ENCODE results near the gene PAPPA. TPM values are rescaled to one million over a fixed set of nuclear protein-coding genes. Genes with fewer than 3 reads are reported as not detected.
A peak's percentile ranks its signal among the peaks of the same experiment; 100 is the strongest.

PAPPA gene
- total RNA-seq, 1 experiment from 2014 or later: 0.22 TPM

DNA sequence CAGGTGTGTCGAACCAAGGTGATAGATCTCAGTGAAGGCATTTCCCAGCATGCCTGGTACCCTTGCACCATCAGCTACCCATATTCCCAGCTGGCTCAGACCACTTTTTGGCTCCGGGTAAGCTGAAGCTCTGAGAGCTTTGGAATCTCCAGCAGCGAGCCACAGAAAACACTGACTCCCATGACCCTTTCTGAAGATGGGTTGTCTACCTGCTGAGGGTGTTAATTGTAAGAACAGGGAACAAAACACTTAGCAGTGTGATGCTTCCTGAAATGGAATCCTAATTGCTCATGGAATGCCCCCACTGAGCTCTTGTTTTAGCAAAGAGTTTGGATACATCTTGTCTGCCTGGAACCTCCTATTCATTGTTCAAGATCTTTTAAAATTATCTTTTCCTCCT lies 177.7 kb downstream of the PAPPA start:
- peaks cover 73% of the 10 kb centered on the region for H3K27me3 Mint-ChIP-seq (ENCODE audit: low read depth)
- DNase-seq (ENCODE audit: low spot score) (no peak), ATAC-seq (peak; percentile 36)
- peaks cover 19% of the 10 kb centered on the region for H3K4me1 Mint-ChIP-seq
- no peaks in the 10 kb centered on the region for H3K9me3 Mint-ChIP-seq
- no peaks in the 10 kb centered on the region for H3K36me3 Mint-ChIP-seq
- ChIA-PET POLR2A (no interaction called here), CTCF (interaction anchor here (0.8 to 1.4 kb wide), 2 partner anchors 46 to 738 kb away, joined by 4 read pairs; no protein-coding TSS in a partner anchor)
- no peak overlapping the region for H3K27ac Mint-ChIP-seq
- no peak overlapping the region for H3K4me3 Mint-ChIP-seq
- no peak for TF ChIP-seq MXD4 (CRISPR knock-in tag; IDR thresholded peaks at IDR 0.05; ENCODE audit: borderline replicate concordance)
- TF ChIP-seq NR1H2 (CRISPR knock-in tag; IDR thresholded peaks at IDR 0.05): no peak
- TF ChIP-seq, protein P1, sequence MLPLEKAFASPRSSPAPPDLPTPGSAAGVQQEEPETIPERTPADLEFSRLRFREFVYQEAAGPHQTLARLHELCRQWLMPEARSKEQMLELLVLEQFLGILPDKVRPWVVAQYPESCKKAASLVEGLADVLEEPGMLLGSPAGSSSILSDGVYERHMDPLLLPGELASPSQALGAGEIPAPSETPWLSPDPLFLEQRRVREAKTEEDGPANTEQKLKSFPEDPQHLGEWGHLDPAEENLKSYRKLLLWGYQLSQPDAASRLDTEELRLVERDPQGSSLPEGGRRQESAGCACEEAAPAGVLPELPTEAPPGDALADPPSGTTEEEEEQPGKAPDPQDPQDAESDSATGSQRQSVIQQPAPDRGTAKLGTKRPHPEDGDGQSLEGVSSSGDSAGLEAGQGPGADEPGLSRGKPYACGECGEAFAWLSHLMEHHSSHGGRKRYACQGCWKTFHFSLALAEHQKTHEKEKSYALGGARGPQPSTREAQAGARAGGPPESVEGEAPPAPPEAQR (CRISPR knock-in tag; IDR thresholded peaks at IDR 0.05): no peak
- no peak for TF ChIP-seq ZBTB21 (CRISPR knock-in tag; IDR thresholded peaks at IDR 0.05; ENCODE audit: borderline replicate concordance)
- no peak for TF ChIP-seq NFE2L1 (CRISPR knock-in tag; IDR thresholded peaks at IDR 0.05)

GRCh38 chr9:116332090-116332489 lies 178.5 kb downstream of the PAPPA start:
- no peak overlapping the region for H3K4me3 Mint-ChIP-seq
- H3K9me3 Mint-ChIP-seq: no peaks in the 10 kb centered on the region
- ChIA-PET POLR2A (no interaction called here), CTCF (interaction anchor here (0.8 to 1.4 kb wide), 2 partner anchors 47 to 739 kb away, joined by 4 read pairs; no protein-coding TSS in a partner anchor)
- peaks cover 77% of the 10 kb centered on the region for H3K27me3 Mint-ChIP-seq (ENCODE audit: low read depth)
- H3K27ac Mint-ChIP-seq: no peak overlapping the region
- H3K4me1 Mint-ChIP-seq: peaks cover 26% of the 10 kb centered on the region
- DNase-seq (ENCODE audit: low spot score): no peak
- TF ChIP-seq, protein P2, sequence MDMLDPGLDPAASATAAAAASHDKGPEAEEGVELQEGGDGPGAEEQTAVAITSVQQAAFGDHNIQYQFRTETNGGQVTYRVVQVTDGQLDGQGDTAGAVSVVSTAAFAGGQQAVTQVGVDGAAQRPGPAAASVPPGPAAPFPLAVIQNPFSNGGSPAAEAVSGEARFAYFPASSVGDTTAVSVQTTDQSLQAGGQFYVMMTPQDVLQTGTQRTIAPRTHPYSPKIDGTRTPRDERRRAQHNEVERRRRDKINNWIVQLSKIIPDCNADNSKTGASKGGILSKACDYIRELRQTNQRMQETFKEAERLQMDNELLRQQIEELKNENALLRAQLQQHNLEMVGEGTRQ (CRISPR knock-in tag; IDR thresholded peaks at IDR 0.05): peak; percentile 12; the same call in 1 of the 2 replicates
- TF ChIP-seq PRRX2 (CRISPR knock-in tag; IDR thresholded peaks at IDR 0.05): no peak
- no peaks in the 10 kb centered on the region for H3K36me3 Mint-ChIP-seq
- ATAC-seq: no peak

DNA sequence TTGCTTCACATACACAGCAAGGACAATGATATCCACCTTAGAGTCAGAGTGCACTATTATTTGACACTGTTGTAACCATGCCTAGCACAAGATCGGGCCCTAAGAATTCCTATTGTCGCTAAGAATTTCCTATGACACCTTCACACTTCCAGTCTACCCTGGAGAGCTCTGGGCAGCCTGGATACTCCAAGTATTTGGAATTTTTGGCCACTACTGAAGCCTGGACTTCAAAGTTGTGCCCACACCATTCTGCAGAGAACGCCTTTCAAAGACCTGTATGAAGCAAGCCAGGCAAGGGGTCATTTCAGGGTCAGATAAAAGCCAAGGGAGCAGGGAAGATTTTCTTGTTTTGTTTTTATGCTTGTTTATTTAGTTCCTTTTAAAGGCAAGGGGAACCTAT lies 179.7 kb downstream of the PAPPA start:
- TF ChIP-seq SOX15 (CRISPR knock-in tag; IDR thresholded peaks at IDR 0.05) (no peak), ETV6 (CRISPR knock-in tag; IDR thresholded peaks at IDR 0.05) (no peak)
- POLR2A ChIA-PET: no interaction called here
- H3K4me1 Mint-ChIP-seq: peaks cover 38% of the 10 kb centered on the region
- peaks cover 83% of the 10 kb centered on the region for H3K27me3 Mint-ChIP-seq (ENCODE audit: low read depth)
- DNase-seq (ENCODE audit: low spot score) (no peak), ATAC-seq (no peak)
- CTCF ChIA-PET: no interaction called here
- no peaks in the 10 kb centered on the region for H3K36me3 Mint-ChIP-seq
- no peaks in the 10 kb centered on the region for H3K9me3 Mint-ChIP-seq
- no peak overlapping the region for H3K27ac Mint-ChIP-seq
- H3K4me3 Mint-ChIP-seq: no peak overlapping the region

GRCh38 chr9:116334546-116335150 lies 181.1 kb downstream of the PAPPA start:
- Mint-ChIP-seq H3K36me3 (no peaks in the 10 kb centered on the region), H3K27me3 (ENCODE audit: low read depth) (peaks cover 95% of the 10 kb centered on the region), H3K27ac (no peak overlapping the region), H3K4me1 (peaks cover 46% of the 10 kb centered on the region), H3K4me3 (no peak overlapping the region), H3K9me3 (no peaks in the 10 kb centered on the region)
- DNase-seq (ENCODE audit: low spot score): no peak
- ChIA-PET POLR2A (no interaction called here), CTCF (interaction anchor here (0.5 to 0.6 kb wide), 3 partner anchors 21 to 783 kb away, joined by 3 to 4 read pairs (median 3); no protein-coding TSS in a partner anchor)
- ATAC-seq: no peak
- TF ChIP-seq GABPB1 (CRISPR knock-in tag; IDR thresholded peaks at IDR 0.05): no peak
- TF ChIP-seq, protein P3, sequence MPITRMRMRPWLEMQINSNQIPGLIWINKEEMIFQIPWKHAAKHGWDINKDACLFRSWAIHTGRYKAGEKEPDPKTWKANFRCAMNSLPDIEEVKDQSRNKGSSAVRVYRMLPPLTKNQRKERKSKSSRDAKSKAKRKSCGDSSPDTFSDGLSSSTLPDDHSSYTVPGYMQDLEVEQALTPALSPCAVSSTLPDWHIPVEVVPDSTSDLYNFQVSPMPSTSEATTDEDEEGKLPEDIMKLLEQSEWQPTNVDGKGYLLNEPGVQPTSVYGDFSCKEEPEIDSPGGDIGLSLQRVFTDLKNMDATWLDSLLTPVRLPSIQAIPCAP (CRISPR knock-in tag; IDR thresholded peaks at IDR 0.05): no peak
- no peak for TF ChIP-seq MXD4 (CRISPR knock-in tag; IDR thresholded peaks at IDR 0.05; ENCODE audit: borderline replicate concordance)
- TF ChIP-seq, protein P4, sequence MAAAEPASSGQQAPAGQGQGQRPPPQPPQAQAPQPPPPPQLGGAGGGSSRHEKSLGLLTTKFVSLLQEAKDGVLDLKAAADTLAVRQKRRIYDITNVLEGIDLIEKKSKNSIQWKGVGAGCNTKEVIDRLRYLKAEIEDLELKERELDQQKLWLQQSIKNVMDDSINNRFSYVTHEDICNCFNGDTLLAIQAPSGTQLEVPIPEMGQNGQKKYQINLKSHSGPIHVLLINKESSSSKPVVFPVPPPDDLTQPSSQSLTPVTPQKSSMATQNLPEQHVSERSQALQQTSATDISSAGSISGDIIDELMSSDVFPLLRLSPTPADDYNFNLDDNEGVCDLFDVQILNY (CRISPR knock-in tag; IDR thresholded peaks at IDR 0.05): no peak
- no peak for TF ChIP-seq NR2C2 (CRISPR knock-in tag; IDR thresholded peaks at IDR 0.05)
- TF ChIP-seq ETV6 (CRISPR knock-in tag; IDR thresholded peaks at IDR 0.05): no peak
- no peak for TF ChIP-seq CDX4 (CRISPR knock-in tag; IDR thresholded peaks at IDR 0.05; ENCODE audit: borderline replicate concordance)
- TF ChIP-seq SOX15 (CRISPR knock-in tag; IDR thresholded peaks at IDR 0.05): no peak
- no peak for TF ChIP-seq ZNF138 (CRISPR knock-in tag; conservative IDR thresholded peaks at IDR 0.05)
- TF ChIP-seq, protein P2 (CRISPR knock-in tag; IDR thresholded peaks at IDR 0.05): no peak
- no peak for TF ChIP-seq CREB1 (CRISPR knock-in tag; IDR thresholded peaks at IDR 0.05)
- no peak for TF ChIP-seq AFF4 (CRISPR knock-in tag; IDR thresholded peaks at IDR 0.05; ENCODE audit: borderline replicate concordance)
- TF ChIP-seq FOXJ3 (CRISPR knock-in tag; IDR thresholded peaks at IDR 0.05; ENCODE audit: borderline replicate concordance): no peak

Data from WTC11 (cell line).